GM19463 (cell line): ENCODE data around the gene CENPA.
"Not testable (repeated sequence)": the region's sequence is repeated elsewhere in the genome, so short reads cannot be mapped to it uniquely, and the experiment has no call there.

Source experiments
- ATAC-seq: cut with Tn5 transposase; IDR thresholded peaks from one replicate; pipeline ENCODE4 v1.9.1; 2021; ENCODE audit warnings: mild to moderate bottlenecking, moderate library complexity; ENCODE audit not compliant: unreplicated experiment

CENPA gene

GRCh38 chr2:26759845-26760244 is 26.0 kb upstream of the CENPA start:
- no peak for ATAC-seq

GRCh38 chr2:26760991-26761390 is 24.9 kb upstream of the CENPA start:
- ATAC-seq = not testable (repeated sequence)

GRCh38 chr2:26763019-26763418 is 22.8 kb upstream of the CENPA start:
- ATAC-seq = no peak

- peak; percentile 90 for ATAC-seq
Measured at GRCh38 chr2:26764078-26764887, 21.6 kb upstream of the CENPA start, which contains the start of gene SLC35F6. TSS of gene SLC35F6 (plus strand) at chr2:26764284. CDS start at chr2:26764350, 66 bp downstream.

- ATAC-seq = no peak
Measured at GRCh38 chr2:26764906-26765305, 20.9 kb upstream of the CENPA start.

GRCh38 chr2:26765475-26766200 is 20.2 kb upstream of the CENPA start:
- ATAC-seq = no peak

GRCh38 chr2:26767129-26767528 is 18.7 kb upstream of the CENPA start:
- ATAC-seq = no peak

- no peak for ATAC-seq
Measured at GRCh38 chr2:26767894-26768487, 17.9 kb upstream of the CENPA start.

GRCh38 chr2:26768759-26769088 is 17.1 kb upstream of the CENPA start:
- no peak for ATAC-seq

GRCh38 chr2:26769089-26769761 is 16.6 kb upstream of the CENPA start:
- ATAC-seq = no peak

GRCh38 chr2:26770986-26771586 is 14.8 kb upstream of the CENPA start:
- ATAC-seq = no peak

- ATAC-seq = no peak
Measured at GRCh38 chr2:26772064-26773001, 13.5 kb upstream of the CENPA start.

GRCh38 chr2:26776195-26776800 is 9.6 kb upstream of the CENPA start:
- no peak for ATAC-seq

GRCh38 chr2:26778098-26778497 is 7.8 kb upstream of the CENPA start:
- ATAC-seq = no peak

- no peak for ATAC-seq
Measured at GRCh38 chr2:26778507-26778906, 7.3 kb upstream of the CENPA start.

GRCh38 chr2:26780203-26780760 is 5.6 kb upstream of the CENPA start:
- ATAC-seq = no peak

- ATAC-seq = no peak
Measured at GRCh38 chr2:26782876-26783704, 2.8 kb upstream of the CENPA start.

GRCh38 chr2:26784570-26785234 is 1.2 kb upstream of the CENPA start:
- no peak for ATAC-seq
